B cell (primary cell): ENCODE measurements around the gene SLC37A2. TPM values are rescaled to one million over a fixed set of nuclear protein-coding genes. Genes with fewer than 3 reads are reported as not detected.

Source experiments
- ATAC-seq: fragments of 200-7000 bp; cut with Tn5 transposase; one replicate; pipeline ENCODE4 v1.10.0; 2021; ENCODE audit warnings: low read depth, mild to moderate bottlenecking, moderate number of reproducible peaks, moderate library complexity
- CTCF ChIA-PET: fragments of 350-600 bp; sonication (Branson Sonifier 250); formaldehyde crosslinking; loops from one replicate; lab custom pipeline; 2021; ENCODE audit warnings: antibody characterized with exemption, inconsistent platforms; lab: Charles Lee
- POLR2A ChIA-PET: fragments of 350-600 bp; sonication (Branson Sonifier 250); formaldehyde crosslinking; loops from one replicate; lab custom pipeline; 2021; ENCODE audit warnings: antibody characterized with exemption; lab: Charles Lee
- DNase-seq: peaks from one replicate; pipeline ENCODE4 v3.0.0; 2013
- H2AFZ ChIP-seq: 2 replicates; pipeline ENCODE4 v1.6.1; 2012; ENCODE audit warnings: mild to moderate bottlenecking, low read depth, low read length; ENCODE audit not compliant: insufficient read depth, poor library complexity, severe bottlenecking
- H3K27ac ChIP-seq, 2 donors: 1 replicate in 1 of 2; 2 replicates in 1 of 2; pipeline ENCODE4 v1.5.1; 2012 to 2013; ENCODE audit warnings: low read length in 2 of 2, mild to moderate bottlenecking in 2 of 2, moderate library complexity in 1 of 2
- H3K27me3 ChIP-seq, 4 experiments: fragments of 200-600 bp in 1 of 4; sonication (generic) in 1 of 4; replicated peaks in 1 of 4; 1 replicate in 2 of 4; 2 replicates in 2 of 4; pipeline versions ENCODE4 v1.6.1 to v1.7.0; 2013 to 2016; ENCODE audit warnings: low read length in 3 of 4, mild to moderate bottlenecking in 2 of 4, mixed read lengths in 1 of 4, moderate library complexity in 1 of 4; ENCODE audit not compliant: insufficient read depth in 4 of 4, control insufficient read depth in 3 of 4; ENCODE audit errors: control extremely low read depth in 1 of 4
- H3K36me3 ChIP-seq, 2 experiments: replicated peaks in 1 of 2; 1 replicate in 1 of 2; 2 replicates in 1 of 2; pipeline versions ENCODE4 v1.6.1 to v1.7.1; 2013; ENCODE audit warnings: low read length in 1 of 2; ENCODE audit not compliant: insufficient read depth in 2 of 2, control insufficient read depth in 1 of 2; ENCODE audit errors: control extremely low read depth in 1 of 2, extremely low read depth in 1 of 2
- H3K4me1 ChIP-seq, 2 donors: fragments of 200-600 bp in 1 of 2; sonication (generic) in 1 of 2; 1 replicate in 1 of 2; 2 replicates in 1 of 2; pipeline versions ENCODE4 v1.5.1 to v1.6.1; 2013 to 2017; ENCODE audit warnings: low read length in 2 of 2; ENCODE audit not compliant: control insufficient read depth in 2 of 2, insufficient read depth in 2 of 2
- H3K4me2 ChIP-seq: replicated peaks from 2 replicates; pipeline ENCODE3; 2012; ENCODE audit warnings: mild to moderate bottlenecking, low read depth, low read length; ENCODE audit not compliant: poor library complexity, severe bottlenecking
- H3K4me3 ChIP-seq, 5 experiments: fragments of 200-600 bp in 1 of 5; sonication (generic) in 1 of 5; 1 replicate in 3 of 5; 2 replicates in 2 of 5; pipeline versions ENCODE4 v1.5.1 to v1.7.0; 2011 to 2016; ENCODE audit warnings: low read length in 4 of 5, mild to moderate bottlenecking in 4 of 5, low read depth in 2 of 5, control low read depth in 1 of 5, moderate library complexity in 1 of 5; ENCODE audit not compliant: insufficient read depth in 1 of 5; ENCODE audit errors: control extremely low read depth in 1 of 5, extremely low read depth in 1 of 5
- H3K79me2 ChIP-seq: fragments of 200-600 bp; sonication (generic); one replicate; pipeline ENCODE4 v1.6.0; 2016; ENCODE audit warnings: low read length; ENCODE audit not compliant: control insufficient read depth, insufficient read depth
- H3K9ac ChIP-seq: fragments of 200-600 bp; sonication (generic); 2 replicates; pipeline ENCODE4 v1.6.1; 2017; ENCODE audit warnings: mild to moderate bottlenecking, low read length, moderate library complexity
- H3K9me3 ChIP-seq, 3 donors: one replicate each; pipeline versions ENCODE4 v1.6.1 to v1.7.1; 2013; ENCODE audit warnings: low read length in 2 of 3; ENCODE audit not compliant: control insufficient read depth in 2 of 3, insufficient read depth in 1 of 3; ENCODE audit errors: control extremely low read depth in 1 of 3
- H4K20me1 ChIP-seq: 2 replicates; pipeline ENCODE4 v1.6.0; 2012; ENCODE audit warnings: mild to moderate bottlenecking, low read length; ENCODE audit not compliant: insufficient read depth, control insufficient read depth, poor library complexity, severe bottlenecking
- H3K27ac Mint-ChIP-seq: one replicate; pipeline ENCODE4 v1.8.0; 2021; ENCODE audit warnings: mixed read lengths
- H3K27me3 Mint-ChIP-seq: one replicate; pipeline ENCODE4 v1.8.0; 2021; ENCODE audit warnings: mixed read lengths
- H3K4me1 Mint-ChIP-seq: one replicate; pipeline ENCODE4 v1.8.0; 2021; ENCODE audit warnings: mixed read lengths
- H3K4me3 Mint-ChIP-seq: one replicate; pipeline ENCODE4 v1.8.0; 2021; ENCODE audit warnings: mixed read lengths
- H3K9me3 Mint-ChIP-seq: one replicate; pipeline ENCODE4 v1.8.0; 2022; ENCODE audit warnings: mixed read lengths; ENCODE audit not compliant: insufficient read depth
- CTCF ChIP-seq: fragments of 200-600 bp; IDR thresholded peaks from one replicate; pipeline ENCODE4 v1.8.0; 2022; ENCODE audit warnings: antibody characterized with exemption, mild to moderate bottlenecking
- EZH2 ChIP-seq: IDR thresholded peaks from 2 replicates; pipeline ENCODE4 v1.6.1; 2012; ENCODE audit warnings: borderline replicate concordance, low read depth, mild to moderate bottlenecking, moderate library complexity, low read length; ENCODE audit not compliant: insufficient read depth, poor library complexity, severe bottlenecking
- WGBS: methylation state at CpG from one replicate; pipeline ENCODE4 v1.1.5; 2013; ENCODE audit warnings: missing lambda C conversion rate; ENCODE audit not compliant: insufficient coverage; 5-methylcytosine and 5-hydroxymethylcytosine counted together
- intact Hi-C: fragments of 100-400 bp; cut with micrococcal nuclease; formaldehyde crosslinking; loops from one replicate; pipeline ENCODE4 v1.10.0; 2022
- polyA plus RNA-seq: library from polyadenylated mRNA; depleted of rRNA; stranded (reverse); fragments of >200 nt; gene quantifications from 2 replicates; pipeline ENCODE4 v1.2.3, GENCODE V29; 2012
- total RNA-seq, 2 donors: library from RNA; stranded (reverse); fragments of 120-200 nt in 1 of 2; gene quantifications; 1 replicate in 1 of 2; 2 replicates in 1 of 2; pipeline versions ENCODE4 v1.2.3 to v1.2.4, GENCODE V29; 2013 to 2022

Gene SLC37A2
- total and polyA plus RNA-seq, 2 donors (not counting 1 experiment from before 2014, with no cell fraction given): 7.6 to 27.0 TPM

- WGBS: 86% methylated on average over 7 of the region's 9 CpGs
- no peak for ATAC-seq
- H2AFZ ChIP-seq: peak overlapping the region; percentile 87
Observed at GRCh38 chr11:125112208-125112604, 49.1 kb downstream of the SLC37A2 start.

More at GRCh38 chr11:125112208-125112604, 49.1 kb downstream of the SLC37A2 start:
- peaks cover 0 to 5% (median 1%) of the 10 kb centered on the region in 4 experiments for H3K27me3 ChIP-seq
- no peaks in the 10 kb centered on the region for H3K36me3 ChIP-seq
- no peaks in the 10 kb centered on the region for H4K20me1 ChIP-seq
- peaks cover 8 to 14% of the 10 kb centered on the region in 2 donors for H3K4me1 ChIP-seq
- H3K9me3 ChIP-seq: peaks cover 0 to 13% (median 0%) of the 10 kb centered on the region in 3 donors
- POLR2A ChIA-PET: interaction anchor here (0.9 to 3.7 kb wide), 5 partner anchors 12 to 158 kb away, joined by 3 to 16 read pairs (median 4); partner anchors contain the start of genes CCDC15 and SLC37A2
- peak overlapping the region; percentile 78 for H3K4me2 ChIP-seq
- Mint-ChIP-seq H3K4me3 (peak overlapping the region; percentile 98), H3K27me3 (peaks cover 7% of the 10 kb centered on the region), H3K9me3 (peaks cover 6% of the 10 kb centered on the region), H3K4me1 (peaks cover 20% of the 10 kb centered on the region), H3K27ac (peak overlapping the region; percentile 99)
- no peaks in the 10 kb centered on the region for H3K79me2 ChIP-seq
- H3K9ac ChIP-seq: peak overlapping the region; percentile 44
- CTCF ChIA-PET: interaction anchor here (1.0 to 4.0 kb wide), 7 partner anchors 10 to 158 kb away, joined by 3 to 29 read pairs (median 5); partner anchors contain the start of genes CCDC15 and SLC37A2
- no peak for DNase-seq
- H3K4me3 ChIP-seq: peak overlapping the region; percentile 35 to 85 (median 66)
- intact Hi-C loops: loop anchor here (5.0 kb wide), 1 partner anchor 775 kb away; the partner anchor contains the start of gene HYLS1
- H3K27ac ChIP-seq: peak overlapping the region; percentile 79
- TF ChIP-seq EZH2: no peak
- no peak for TF ChIP-seq CTCF
